HepG2 (cell line): Measurements from ENCODE around the gene SAMD4B. TPM values are rescaled to one million over a fixed set of nuclear protein-coding genes. Genes with fewer than 3 reads are reported as not detected.

ENCODE experiments used
- ATF7 ChIP-seq, 2 experiments: fragments of 450-650 bp in 1 of 2; sonication (generic) in 1 of 2; formaldehyde crosslinking in 1 of 2; IDR thresholded peaks; 2 replicates each; pipeline versions ENCODE4 v1.4.0 to v1.6.1; 2016 to 2020; ENCODE audit warnings: antibody characterized with exemption in 1 of 2, mild to moderate bottlenecking in 1 of 2, missing genetic modification reagents in 1 of 2
- CCDC6 ChIP-seq: sonication (generic); formaldehyde crosslinking; IDR thresholded peaks from 2 replicates; pipeline ENCODE4 v1.8.1; 2022; ENCODE audit warnings: mild to moderate bottlenecking, missing genetic modification reagents, moderate library complexity
- FIP1L1 ChIP-seq: fragments of 200-400 bp; formaldehyde crosslinking; IDR thresholded peaks from 2 replicates; pipeline ENCODE4 v1.6.1; 2018; ENCODE audit warnings: low read depth, mild to moderate bottlenecking, low read length, moderate library complexity, borderline replicate concordance; ENCODE audit not compliant: insufficient read depth
- JDP2 ChIP-seq: sonication (generic); formaldehyde crosslinking; IDR thresholded peaks from 2 replicates; pipeline ENCODE4 v1.8.1; 2022; ENCODE audit warnings: missing genetic modification reagents, borderline replicate concordance
- KDM4B ChIP-seq: sonication (generic); formaldehyde crosslinking; IDR thresholded peaks from 2 replicates; pipeline ENCODE4 v1.4.0; 2020; ENCODE audit warnings: missing genetic modification reagents
- MXD4 ChIP-seq: IDR thresholded peaks from 2 replicates; pipeline ENCODE4 v1.6.1; 2016; ENCODE audit warnings: mild to moderate bottlenecking, missing biosample characterization, missing genetic modification reagents
- PRMT3 ChIP-seq: sonication (generic); formaldehyde crosslinking; IDR thresholded peaks from 2 replicates; pipeline ENCODE4 v1.8.1; 2022; ENCODE audit warnings: low read depth, mild to moderate bottlenecking, moderate library complexity, missing genetic modification reagents, borderline replicate concordance
- RCOR2 ChIP-seq: IDR thresholded peaks from 2 replicates; pipeline ENCODE4 v1.6.1; 2016; ENCODE audit warnings: missing biosample characterization, missing genetic modification reagents
- SMARCE1 ChIP-seq: fragments of 450-650 bp; IDR thresholded peaks from 2 replicates; pipeline ENCODE4 v1.6.1; 2017; ENCODE audit warnings: borderline replicate concordance
- SYNCRIP ChIP-seq: fragments of 200-400 bp; formaldehyde crosslinking; IDR thresholded peaks from 2 replicates; pipeline ENCODE4 v1.6.1; 2018; ENCODE audit warnings: mild to moderate bottlenecking, low read depth, low read length; ENCODE audit not compliant: insufficient read depth
- U2AF1 ChIP-seq: fragments of 200-400 bp; formaldehyde crosslinking; optimal IDR thresholded peaks from 2 replicates; pipeline ENCODE3; 2017; ENCODE audit warnings: mild to moderate bottlenecking, low read depth, low read length
- ZBTB7A ChIP-seq: sonication (generic); formaldehyde crosslinking; IDR thresholded peaks from 2 replicates; pipeline ENCODE4 v1.8.0; 2022; ENCODE audit warnings: mild to moderate bottlenecking, missing genetic modification reagents
- ZNF12 ChIP-seq: sonication (generic); formaldehyde crosslinking; IDR thresholded peaks from 2 replicates; pipeline ENCODE4 v1.5.0; 2020; ENCODE audit warnings: missing genetic modification reagents
- ZNF232 ChIP-seq: sonication (generic); formaldehyde crosslinking; IDR thresholded peaks from 2 replicates; pipeline ENCODE4 v1.4.0; 2020; ENCODE audit warnings: missing genetic modification reagents, borderline replicate concordance
- ZNF350 ChIP-seq: sonication (generic); formaldehyde crosslinking; IDR thresholded peaks from 2 replicates; pipeline ENCODE4 v1.4.0; 2020; ENCODE audit warnings: mild to moderate bottlenecking, low read depth, missing genetic modification reagents, borderline replicate concordance
- ZNF564 ChIP-seq: sonication (generic); formaldehyde crosslinking; IDR thresholded peaks from 2 replicates; pipeline ENCODE4 v1.8.1; 2023; ENCODE audit warnings: mild to moderate bottlenecking, missing genetic modification reagents
- ZNF577 ChIP-seq: sonication (generic); formaldehyde crosslinking; IDR thresholded peaks from 2 replicates; pipeline ENCODE4 v1.4.0; 2020; ENCODE audit warnings: mild to moderate bottlenecking, low read depth, missing genetic modification reagents, borderline replicate concordance
- polyA plus RNA-seq, 8 experiments: library from polyadenylated mRNA; depleted of rRNA in 3 of 8; stranded (reverse) in 7 of 8; unstranded in 1 of 8; fragments of >200 nt; fragmentation: Illumina TruSeq in 4 of 8; extraction: Trizol in 4 of 8; gene quantifications; 2 replicates each; pipeline versions ENCODE4 v1.2.1 to v1.2.3, GENCODE V29; 2011 to 2016; ENCODE audit warnings: low read depth in 4 of 8, missing spikeins in 1 of 8, mixed read lengths in 1 of 8; ENCODE audit not compliant: insufficient read depth in 1 of 8
- total RNA-seq, 5 experiments: library from RNA; depleted of rRNA; stranded (reverse); fragments of >200 nt; fragmentation: Illumina TruSeq; extraction: Trizol; gene quantifications; 2 replicates each; pipeline ENCODE4 v1.2.3, GENCODE V29; 2016; ENCODE audit warnings: low read depth in 1 of 5
- TF ChIP-seq, protein P1 (sequence below): sonication (generic); formaldehyde crosslinking; IDR thresholded peaks from 2 replicates; pipeline ENCODE4 v1.4.0; 2020; ENCODE audit warnings: missing genetic modification reagents
- TF ChIP-seq, protein P2 (sequence below): IDR thresholded peaks from 2 replicates; pipeline ENCODE4 v1.6.1; 2016; ENCODE audit warnings: mild to moderate bottlenecking, missing biosample characterization, missing genetic modification reagents
- TF ChIP-seq, protein P3 (sequence below): sonication (generic); formaldehyde crosslinking; IDR thresholded peaks from 2 replicates; pipeline ENCODE4 v1.9.0; 2021; ENCODE audit warnings: missing genetic modification reagents, borderline replicate concordance
- TF ChIP-seq, protein P4 (sequence below): sonication (generic); formaldehyde crosslinking; IDR thresholded peaks from 2 replicates; pipeline ENCODE4 v1.4.0; 2020; ENCODE audit warnings: low read depth, mild to moderate bottlenecking, missing genetic modification reagents
- TF ChIP-seq, protein P5 (sequence below): sonication (generic); formaldehyde crosslinking; IDR thresholded peaks from 2 replicates; pipeline ENCODE4 v1.5.0; 2020; ENCODE audit warnings: missing genetic modification reagents, mild to moderate bottlenecking, borderline replicate concordance
- TF ChIP-seq, protein P6 (sequence below): sonication (generic); formaldehyde crosslinking; IDR thresholded peaks from 2 replicates; pipeline ENCODE4 v1.5.0; 2020; ENCODE audit warnings: mild to moderate bottlenecking, missing genetic modification reagents

Gene SAMD4B
- total and polyA plus RNA-seq, 2 of the 13 experiments (the other 11 are each of a cell fraction or from before 2014, with no cell fraction given), result 26.0 to 31.8 TPM

DNA sequence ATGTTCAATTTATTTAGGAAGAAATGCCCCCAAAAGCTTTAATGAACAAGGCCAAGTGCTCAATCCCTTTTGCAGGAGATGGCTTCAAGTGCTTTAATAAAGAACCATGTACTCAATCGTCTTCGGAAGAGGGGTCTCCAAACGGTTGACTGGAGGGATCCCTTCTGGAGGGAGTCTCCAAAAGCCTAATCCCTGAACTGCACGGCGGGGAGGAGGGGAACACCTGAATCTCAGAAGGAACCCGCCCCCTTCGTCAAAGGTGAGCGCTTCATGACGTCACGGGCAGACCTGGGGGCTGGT lies 48.2 kb downstream of the SAMD4B start (continued):
- TF ChIP-seq FIP1L1 (no peak), U2AF1 (peak; percentile 20), ZNF350 (CRISPR knock-in tag) (no peak), ZNF12 (CRISPR knock-in tag) (no peak), ZNF232 (no peak), JDP2 (CRISPR knock-in tag) (no peak), SMARCE1 (no peak), ZNF577 (CRISPR knock-in tag) (no peak), ZNF564 (0 out of 2 replicates have a peak, but pooled peaks have one; percentile 27), ZBTB7A (CRISPR knock-in tag) (no peak), KDM4B (CRISPR knock-in tag) (0 out of 2 replicates have a peak, but pooled peaks have one; percentile 0), ATF7 (IDR thresholded peaks at IDR 0.05) (peak; percentile 80), ATF7 (CRISPR knock-in tag; IDR thresholded peaks at IDR 0.05) (no peak), RCOR2 (CRISPR knock-in tag) (no peak), CCDC6 (CRISPR knock-in tag) (0 out of 2 replicates have a peak, but pooled peaks have one; percentile 45), PRMT3 (CRISPR knock-in tag) (no peak), SYNCRIP (no peak), MXD4 (CRISPR knock-in tag) (no peak)
- TF ChIP-seq, protein P1, sequence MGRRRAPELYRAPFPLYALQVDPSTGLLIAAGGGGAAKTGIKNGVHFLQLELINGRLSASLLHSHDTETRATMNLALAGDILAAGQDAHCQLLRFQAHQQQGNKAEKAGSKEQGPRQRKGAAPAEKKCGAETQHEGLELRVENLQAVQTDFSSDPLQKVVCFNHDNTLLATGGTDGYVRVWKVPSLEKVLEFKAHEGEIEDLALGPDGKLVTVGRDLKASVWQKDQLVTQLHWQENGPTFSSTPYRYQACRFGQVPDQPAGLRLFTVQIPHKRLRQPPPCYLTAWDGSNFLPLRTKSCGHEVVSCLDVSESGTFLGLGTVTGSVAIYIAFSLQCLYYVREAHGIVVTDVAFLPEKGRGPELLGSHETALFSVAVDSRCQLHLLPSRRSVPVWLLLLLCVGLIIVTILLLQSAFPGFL (CRISPR knock-in tag), result no peak
- TF ChIP-seq, protein P2, sequence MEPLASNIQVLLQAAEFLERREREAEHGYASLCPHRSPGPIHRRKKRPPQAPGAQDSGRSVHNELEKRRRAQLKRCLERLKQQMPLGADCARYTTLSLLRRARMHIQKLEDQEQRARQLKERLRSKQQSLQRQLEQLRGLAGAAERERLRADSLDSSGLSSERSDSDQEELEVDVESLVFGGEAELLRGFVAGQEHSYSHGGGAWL (CRISPR knock-in tag), result no peak
- TF ChIP-seq, protein P3, sequence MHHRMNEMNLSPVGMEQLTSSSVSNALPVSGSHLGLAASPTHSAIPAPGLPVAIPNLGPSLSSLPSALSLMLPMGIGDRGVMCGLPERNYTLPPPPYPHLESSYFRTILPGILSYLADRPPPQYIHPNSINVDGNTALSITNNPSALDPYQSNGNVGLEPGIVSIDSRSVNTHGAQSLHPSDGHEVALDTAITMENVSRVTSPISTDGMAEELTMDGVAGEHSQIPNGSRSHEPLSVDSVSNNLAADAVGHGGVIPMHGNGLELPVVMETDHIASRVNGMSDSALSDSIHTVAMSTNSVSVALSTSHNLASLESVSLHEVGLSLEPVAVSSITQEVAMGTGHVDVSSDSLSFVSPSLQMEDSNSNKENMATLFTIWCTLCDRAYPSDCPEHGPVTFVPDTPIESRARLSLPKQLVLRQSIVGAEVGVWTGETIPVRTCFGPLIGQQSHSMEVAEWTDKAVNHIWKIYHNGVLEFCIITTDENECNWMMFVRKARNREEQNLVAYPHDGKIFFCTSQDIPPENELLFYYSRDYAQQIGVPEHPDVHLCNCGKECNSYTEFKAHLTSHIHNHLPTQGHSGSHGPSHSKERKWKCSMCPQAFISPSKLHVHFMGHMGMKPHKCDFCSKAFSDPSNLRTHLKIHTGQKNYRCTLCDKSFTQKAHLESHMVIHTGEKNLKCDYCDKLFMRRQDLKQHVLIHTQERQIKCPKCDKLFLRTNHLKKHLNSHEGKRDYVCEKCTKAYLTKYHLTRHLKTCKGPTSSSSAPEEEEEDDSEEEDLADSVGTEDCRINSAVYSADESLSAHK, result no peak
- TF ChIP-seq, protein P4, sequence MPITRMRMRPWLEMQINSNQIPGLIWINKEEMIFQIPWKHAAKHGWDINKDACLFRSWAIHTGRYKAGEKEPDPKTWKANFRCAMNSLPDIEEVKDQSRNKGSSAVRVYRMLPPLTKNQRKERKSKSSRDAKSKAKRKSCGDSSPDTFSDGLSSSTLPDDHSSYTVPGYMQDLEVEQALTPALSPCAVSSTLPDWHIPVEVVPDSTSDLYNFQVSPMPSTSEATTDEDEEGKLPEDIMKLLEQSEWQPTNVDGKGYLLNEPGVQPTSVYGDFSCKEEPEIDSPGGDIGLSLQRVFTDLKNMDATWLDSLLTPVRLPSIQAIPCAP (CRISPR knock-in tag), result no peak
- TF ChIP-seq, protein P5, sequence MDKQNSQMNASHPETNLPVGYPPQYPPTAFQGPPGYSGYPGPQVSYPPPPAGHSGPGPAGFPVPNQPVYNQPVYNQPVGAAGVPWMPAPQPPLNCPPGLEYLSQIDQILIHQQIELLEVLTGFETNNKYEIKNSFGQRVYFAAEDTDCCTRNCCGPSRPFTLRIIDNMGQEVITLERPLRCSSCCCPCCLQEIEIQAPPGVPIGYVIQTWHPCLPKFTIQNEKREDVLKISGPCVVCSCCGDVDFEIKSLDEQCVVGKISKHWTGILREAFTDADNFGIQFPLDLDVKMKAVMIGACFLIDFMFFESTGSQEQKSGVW, result no peak
- TF ChIP-seq, protein P6, sequence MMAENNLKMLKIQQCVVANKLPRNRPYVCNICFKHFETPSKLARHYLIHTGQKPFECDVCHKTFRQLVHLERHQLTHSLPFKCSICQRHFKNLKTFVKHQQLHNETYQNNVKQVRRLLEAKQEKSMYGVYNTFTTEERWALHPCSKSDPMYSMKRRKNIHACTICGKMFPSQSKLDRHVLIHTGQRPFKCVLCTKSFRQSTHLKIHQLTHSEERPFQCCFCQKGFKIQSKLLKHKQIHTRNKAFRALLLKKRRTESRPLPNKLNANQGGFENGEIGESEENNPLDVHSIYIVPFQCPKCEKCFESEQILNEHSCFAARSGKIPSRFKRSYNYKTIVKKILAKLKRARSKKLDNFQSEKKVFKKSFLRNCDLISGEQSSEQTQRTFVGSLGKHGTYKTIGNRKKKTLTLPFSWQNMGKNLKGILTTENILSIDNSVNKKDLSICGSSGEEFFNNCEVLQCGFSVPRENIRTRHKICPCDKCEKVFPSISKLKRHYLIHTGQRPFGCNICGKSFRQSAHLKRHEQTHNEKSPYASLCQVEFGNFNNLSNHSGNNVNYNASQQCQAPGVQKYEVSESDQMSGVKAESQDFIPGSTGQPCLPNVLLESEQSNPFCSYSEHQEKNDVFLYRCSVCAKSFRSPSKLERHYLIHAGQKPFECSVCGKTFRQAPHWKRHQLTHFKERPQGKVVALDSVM (CRISPR knock-in tag), result no peak
